OCI-LY3 (cell line): ENCODE data around the gene NAGPA.

Experiments
- CTCF ChIP-seq: fragments of 200-600, 300-600 bp; sonication (generic); IDR thresholded peaks from 2 replicates; pipeline ENCODE4 v1.5.1; 2014; ENCODE audit warnings: antibody characterized with exemption, low read length, low read depth
- EZH2phosphoT487 ChIP-seq: fragments of 200-600 bp; shearing (Covaris generic); IDR thresholded peaks from 2 replicates; pipeline ENCODE4 v1.6.1; 2018; ENCODE audit warnings: antibody characterized with exemption, mixed run types, low read depth

GRCh38 chr16:5075637-5076036, 41.9 kb upstream of the NAGPA start:
- TF ChIP-seq CTCF (no peak), EZH2phosphoT487 (no peak)
